Measurements from ENCODE around the gene DCBLD1.

The DCBLD1 gene

GRCh38 chr6:117518870-117519269 lies 36.4 kb downstream of the DCBLD1 start:
- H3K9ac ChIP-seq (ENCODE audit: low read length) = no peak overlapping the region
- no peaks in the 10 kb centered on the region for H3K36me3 ChIP-seq (ENCODE audit: insufficient read depth, low read length)
- no peak overlapping the region for H3K4me3 ChIP-seq (ENCODE audit: low read depth, low read length, poor library complexity, severe bottlenecking)
- no peaks in the 10 kb centered on the region for H3K27me3 ChIP-seq (ENCODE audit: insufficient read depth, low read length)
- no peak overlapping the region for H2AFZ ChIP-seq (ENCODE audit: low read length)
- H3K79me2 ChIP-seq (ENCODE audit: insufficient read depth, low read length) = no peaks in the 10 kb centered on the region
- no peaks in the 10 kb centered on the region for H4K20me1 ChIP-seq (ENCODE audit: insufficient read depth, low read length)
- TF ChIP-seq EZH2 (IDR thresholded peaks at IDR 0.05; ENCODE audit: borderline replicate concordance, low read length) (no peak), CTCF (IDR thresholded peaks at IDR 0.05; ENCODE audit: low read length) (no peak)
- no peaks in the 10 kb centered on the region for H3K9me2 ChIP-seq (ENCODE audit: low read depth, low read length)
- H3K4me1 ChIP-seq (ENCODE audit: insufficient read depth, low read length, severe bottlenecking) = no peaks in the 10 kb centered on the region
- no peaks in the 10 kb centered on the region for H3F3A ChIP-seq (ENCODE audit: insufficient read depth, low read length)
- no peak overlapping the region for H3K27ac ChIP-seq (ENCODE audit: low read depth, low read length, poor library complexity, severe bottlenecking)
- H3K4me2 ChIP-seq (ENCODE audit: low read length) = no peak overlapping the region
- H3K9me3 ChIP-seq (ENCODE audit: low read length) = no peaks in the 10 kb centered on the region

GRCh38 chr6:117520603-117521395 lies 38.3 kb downstream of the DCBLD1 start:
- Histone ChIP-seq H3K4me2 (ENCODE audit: low read length) (no peak overlapping the region), H3K9me3 (ENCODE audit: low read length) (no peaks in the 10 kb centered on the region), H4K20me1 (ENCODE audit: insufficient read depth, low read length) (no peaks in the 10 kb centered on the region), H3K36me3 (ENCODE audit: insufficient read depth, low read length) (no peaks in the 10 kb centered on the region), H3F3A (ENCODE audit: insufficient read depth, low read length) (no peaks in the 10 kb centered on the region), H3K27ac (ENCODE audit: low read depth, low read length, poor library complexity, severe bottlenecking) (no peak overlapping the region), H3K9me2 (ENCODE audit: low read depth, low read length) (no peaks in the 10 kb centered on the region), H3K9ac (ENCODE audit: low read length) (no peak overlapping the region), H3K27me3 (ENCODE audit: insufficient read depth, low read length) (no peaks in the 10 kb centered on the region), H2AFZ (ENCODE audit: low read length) (no peak overlapping the region), H3K4me1 (ENCODE audit: insufficient read depth, low read length, severe bottlenecking) (no peaks in the 10 kb centered on the region), H3K4me3 (ENCODE audit: low read depth, low read length, poor library complexity, severe bottlenecking) (no peak overlapping the region), H3K79me2 (ENCODE audit: insufficient read depth, low read length) (no peaks in the 10 kb centered on the region)
- TF ChIP-seq EZH2 (IDR thresholded peaks at IDR 0.05; ENCODE audit: borderline replicate concordance, low read length) (no peak), CTCF (IDR thresholded peaks at IDR 0.05; ENCODE audit: low read length) (no peak)

GRCh38 chr6:117521791-117522502 lies 39.5 kb downstream of the DCBLD1 start:
- no peak overlapping the region for H3K4me3 ChIP-seq (ENCODE audit: low read depth, low read length, poor library complexity, severe bottlenecking)

More at GRCh38 chr6:117521791-117522502, 39.5 kb downstream of the DCBLD1 start:
- Histone ChIP-seq H3K79me2 (ENCODE audit: insufficient read depth, low read length) (no peaks in the 10 kb centered on the region), H3K27me3 (ENCODE audit: insufficient read depth, low read length) (no peaks in the 10 kb centered on the region), H3K36me3 (ENCODE audit: insufficient read depth, low read length) (no peaks in the 10 kb centered on the region), H3F3A (ENCODE audit: insufficient read depth, low read length) (no peaks in the 10 kb centered on the region), H4K20me1 (ENCODE audit: insufficient read depth, low read length) (no peaks in the 10 kb centered on the region), H3K9me2 (ENCODE audit: low read depth, low read length) (no peaks in the 10 kb centered on the region), H3K9ac (ENCODE audit: low read length) (no peak overlapping the region), H3K4me2 (ENCODE audit: low read length) (no peak overlapping the region), H3K4me1 (ENCODE audit: insufficient read depth, low read length, severe bottlenecking) (no peaks in the 10 kb centered on the region), H3K27ac (ENCODE audit: low read depth, low read length, poor library complexity, severe bottlenecking) (no peak overlapping the region), H3K9me3 (ENCODE audit: low read length) (no peaks in the 10 kb centered on the region), H2AFZ (ENCODE audit: low read length) (no peak overlapping the region)
- no peak for TF ChIP-seq CTCF (IDR thresholded peaks at IDR 0.05; ENCODE audit: low read length)
- no peak for TF ChIP-seq EZH2 (IDR thresholded peaks at IDR 0.05; ENCODE audit: borderline replicate concordance, low read length)

All from OCI-LY1 (cell line).